ENCODE data around the gene LRRC28. TPM values are rescaled to one million over a fixed set of nuclear protein-coding genes. Genes with fewer than 3 reads are reported as not detected.
A peak's percentile ranks its signal among the peaks of the same experiment; 100 is the strongest.
"Not testable (repeated sequence)": the region's sequence is repeated elsewhere in the genome, so short reads cannot be mapped to it uniquely, and the experiment has no call there.

LRRC28 gene
- polyA plus RNA-seq, 3 donors from 2014 or later = 27.3 to 30.5 (median 27.7) TPM

DNA sequence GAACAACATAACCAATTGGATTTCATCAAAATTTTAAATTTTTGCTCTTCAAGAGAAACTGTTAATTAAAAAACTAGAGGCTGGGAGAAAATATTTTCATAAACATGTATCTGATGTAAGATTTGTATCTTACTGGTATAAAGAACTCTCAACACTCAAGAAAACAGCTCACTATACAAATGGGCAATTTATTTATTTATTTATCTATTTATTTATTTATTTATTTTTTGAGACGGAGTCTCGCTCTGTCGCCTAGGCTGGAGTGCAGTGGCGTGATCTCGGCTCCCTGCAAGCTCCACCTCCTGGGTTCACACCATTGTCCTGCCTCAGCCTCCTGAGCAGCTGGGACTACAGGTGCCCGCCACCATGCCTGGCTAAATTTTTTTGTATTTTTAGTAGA lies 17.1 kb upstream of the LRRC28 start:
- H3K27me3 Mint-ChIP-seq (ENCODE audit: low read depth in 3 of 3); H3K4me1 Mint-ChIP-seq; H3K4me3 Mint-ChIP-seq; H3K27ac Mint-ChIP-seq; H3K9me3 Mint-ChIP-seq; H3K36me3 Mint-ChIP-seq; DNase-seq: not testable (repeated sequence)

DNA sequence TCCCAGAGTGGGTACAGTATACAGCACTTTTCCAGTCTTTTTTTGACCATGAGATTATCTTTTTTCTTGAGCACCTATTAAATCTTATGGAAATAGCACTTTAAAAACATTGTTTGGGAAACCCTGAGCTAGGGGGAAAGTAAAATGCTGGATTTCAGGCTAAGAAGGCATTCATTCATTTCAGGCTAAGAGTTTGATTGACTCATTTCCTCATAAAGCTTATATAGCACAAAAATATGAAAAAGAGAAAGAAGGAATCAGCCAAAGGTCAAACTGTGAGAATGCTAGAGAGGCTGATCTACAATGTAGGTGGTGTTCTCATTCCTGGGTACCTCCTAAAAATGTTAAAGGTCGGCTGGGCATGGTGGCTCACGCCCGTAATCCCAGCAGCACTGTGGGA lies 12.4 kb upstream of the LRRC28 start:
- Mint-ChIP-seq H3K36me3 (no peaks in the 10 kb centered on the region), H3K27me3 (ENCODE audit: low read depth in 3 of 3) (peaks cover 2 to 12% (median 7%) of the 10 kb centered on the region in 3 donors), H3K4me1 (no peaks in the 10 kb centered on the region), H3K4me3 (no peak overlapping the region), H3K9me3 (no peaks in the 10 kb centered on the region), H3K27ac (no peak overlapping the region)
- no peak for DNase-seq

DNA sequence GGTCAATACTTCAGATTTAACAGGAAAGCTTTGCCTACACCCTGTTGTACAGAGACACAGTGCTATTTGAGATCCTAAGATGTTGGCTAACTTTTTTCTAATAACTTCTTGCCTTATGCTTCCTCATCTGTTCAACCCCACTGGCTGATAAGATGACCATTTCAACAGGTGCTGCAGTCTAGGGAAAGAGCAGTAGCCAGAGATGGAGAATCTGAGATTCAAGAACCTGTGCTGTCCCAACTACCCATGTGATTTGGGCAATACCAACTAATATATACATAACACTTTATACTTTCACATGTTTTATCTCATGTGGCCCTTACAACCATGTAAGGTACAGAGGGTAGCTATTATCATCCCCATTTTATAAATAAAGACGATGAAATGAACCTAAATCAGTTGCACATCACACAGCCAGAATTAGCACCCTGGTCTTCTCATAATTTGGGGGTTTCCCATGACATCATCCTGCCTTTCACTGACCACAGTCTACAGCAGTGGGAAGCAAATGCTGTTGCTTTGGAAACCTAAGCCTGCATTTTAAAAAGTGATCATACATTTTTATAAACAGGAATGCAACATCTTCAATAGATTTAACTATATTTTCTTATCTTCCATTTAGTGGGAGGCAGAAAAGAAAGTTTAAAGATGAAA lies 11.6 kb upstream of the LRRC28 start:
- peaks cover 2 to 12% (median 7%) of the 10 kb centered on the region in 3 donors for H3K27me3 Mint-ChIP-seq (ENCODE audit: low read depth in 3 of 3)
- no peaks in the 10 kb centered on the region for H3K4me1 Mint-ChIP-seq
- no peaks in the 10 kb centered on the region for H3K36me3 Mint-ChIP-seq
- no peak overlapping the region for H3K27ac Mint-ChIP-seq
- no peak for DNase-seq
- no peak overlapping the region for H3K4me3 Mint-ChIP-seq
- no peaks in the 10 kb centered on the region for H3K9me3 Mint-ChIP-seq

DNA sequence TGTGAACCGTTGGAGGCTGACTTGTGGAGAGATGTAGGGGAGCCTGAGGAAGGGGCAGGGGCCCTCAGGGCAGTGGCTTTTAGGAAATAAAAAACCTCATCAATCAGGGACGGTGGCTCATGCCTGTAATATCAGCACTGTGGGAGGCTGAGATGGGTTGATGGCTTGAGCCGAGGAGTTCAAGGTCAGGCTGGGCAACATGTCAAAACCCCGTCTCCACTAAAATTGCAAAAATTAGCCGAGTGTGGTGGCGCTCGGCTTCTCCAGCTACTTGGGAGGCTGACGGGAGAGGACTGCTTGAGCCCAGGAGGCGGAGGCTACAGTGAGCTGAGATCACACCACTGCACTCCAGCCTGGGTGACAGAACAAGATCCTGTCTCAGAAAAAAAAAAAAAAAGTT lies 9.5 kb upstream of the LRRC28 start:
- no peaks in the 10 kb centered on the region for H3K9me3 Mint-ChIP-seq
- H3K27me3 Mint-ChIP-seq (ENCODE audit: low read depth in 3 of 3) = peaks cover under 1 to 12% (median 2%) of the 10 kb centered on the region in 3 donors
- H3K27ac Mint-ChIP-seq = no peak overlapping the region
- H3K36me3 Mint-ChIP-seq = no peaks in the 10 kb centered on the region
- no peak for DNase-seq
- H3K4me1 Mint-ChIP-seq = no peaks in the 10 kb centered on the region
- H3K4me3 Mint-ChIP-seq = no peak overlapping the region

DNA sequence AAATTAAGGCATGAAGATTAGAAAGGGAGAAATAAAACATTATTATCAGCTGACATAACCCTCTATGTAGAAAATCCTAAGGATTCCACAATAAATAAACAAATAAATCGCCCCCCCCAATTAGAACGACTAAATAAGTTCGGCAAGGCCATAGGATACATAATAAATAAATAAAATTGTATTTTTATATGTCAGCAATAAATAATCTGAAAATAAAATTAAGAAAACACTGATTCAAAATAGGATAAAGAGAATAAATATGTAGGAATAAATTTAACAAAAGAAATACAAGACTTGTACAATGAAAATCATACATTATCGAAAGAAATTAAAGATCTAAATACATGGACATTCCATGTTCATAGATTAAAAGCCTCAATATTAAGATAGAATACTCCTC lies 7.0 kb upstream of the LRRC28 start:
- no peaks in the 10 kb centered on the region for H3K36me3 Mint-ChIP-seq

GRCh38 chr15:99247062-99247461 lies 4.2 kb upstream of the LRRC28 start:
- Mint-ChIP-seq H3K9me3 (peaks cover 0 to 5% (median 0%) of the 10 kb centered on the region in 6 donors), H3K27me3 (ENCODE audit: low read depth in 3 of 3) (peaks cover 2 to 9% (median 4%) of the 10 kb centered on the region in 3 donors), H3K4me1 (peaks cover 11 to 15% of the 10 kb centered on the region in 2 donors), H3K4me3 (no peak overlapping the region), H3K36me3 (peaks cover 0 to 3% (median 0%) of the 10 kb centered on the region in 3 donors), H3K27ac (no peak overlapping the region)
- DNase-seq = no peak

More for the DNA sequence above, 7.0 kb upstream of the LRRC28 start:
- H3K4me3 Mint-ChIP-seq = no peak overlapping the region
- H3K4me1 Mint-ChIP-seq = no peaks in the 10 kb centered on the region
- H3K9me3 Mint-ChIP-seq = no peaks in the 10 kb centered on the region
- no peak overlapping the region for H3K27ac Mint-ChIP-seq
- H3K27me3 Mint-ChIP-seq (ENCODE audit: low read depth in 3 of 3) = peaks cover 1 to 12% (median 2%) of the 10 kb centered on the region in 3 donors
- DNase-seq = no peak

- H3K4me1 Mint-ChIP-seq = peaks cover 17 to 23% of the 10 kb centered on the region in 2 donors
- peaks cover 0 to 3% (median 0%) of the 10 kb centered on the region in 3 donors for H3K36me3 Mint-ChIP-seq
- no peak overlapping the region for H3K27ac Mint-ChIP-seq
- peaks cover 0 to 5% (median 0%) of the 10 kb centered on the region in 6 donors for H3K9me3 Mint-ChIP-seq
- H3K4me3 Mint-ChIP-seq = no peak overlapping the region
- no peak for DNase-seq
- H3K27me3 Mint-ChIP-seq (ENCODE audit: low read depth in 3 of 3) = peaks cover 2 to 6% (median 4%) of the 10 kb centered on the region in 3 donors
Measured at GRCh38 chr15:99248000-99248715, 3.1 kb upstream of the LRRC28 start.

DNA sequence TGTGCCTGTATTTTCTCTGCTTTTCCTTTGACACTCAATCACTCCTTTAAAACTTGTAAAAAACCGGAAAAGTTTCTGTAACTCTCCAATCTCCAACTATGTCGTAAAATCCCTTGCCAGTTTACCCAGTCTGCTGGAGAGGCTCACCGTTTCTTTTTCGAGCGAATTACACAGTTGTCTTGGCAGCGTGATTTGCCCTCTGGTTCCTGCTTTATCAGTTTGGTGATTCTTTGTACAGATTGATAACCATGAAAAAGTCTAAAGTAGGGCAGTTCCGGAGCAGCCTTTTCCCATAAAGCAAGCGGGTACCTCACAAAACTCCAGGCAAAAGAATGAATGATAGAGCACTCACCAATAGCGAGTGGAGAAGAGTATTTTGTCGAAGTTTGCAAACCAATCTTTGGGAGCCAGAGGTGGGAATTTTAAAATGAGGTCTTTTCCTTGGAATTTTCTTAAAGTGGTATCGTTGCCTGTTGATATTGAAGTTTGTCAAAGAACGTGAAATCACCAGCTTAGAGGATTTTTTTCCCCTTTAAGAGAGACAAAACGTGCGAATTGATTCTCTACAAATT lies 1.9 kb upstream of the LRRC28 start, which contains the start of gene TTC23:
Gene TTC23, minus strand, starts transcription at position 312 of the 572 bp plus-strand sequence. CDS start 20,869 bp downstream, outside the sequence.
- H3K4me1 Mint-ChIP-seq = peaks cover 17 to 23% of the 10 kb centered on the region in 2 donors
- peak within 1 kb of the TSS in 1 of 6 donors; percentile 89 for H3K27ac Mint-ChIP-seq
- peaks cover 0 to 5% (median 0%) of the 10 kb centered on the region in 6 donors for H3K9me3 Mint-ChIP-seq
- peak within 1 kb of the TSS in 3 of 5 donors; percentile 92 to 96 (median 92) for H3K4me3 Mint-ChIP-seq
- no peak for DNase-seq
- peaks cover 2 to 6% (median 4%) of the 10 kb centered on the region in 3 donors for H3K27me3 Mint-ChIP-seq (ENCODE audit: low read depth in 3 of 3)
- H3K36me3 Mint-ChIP-seq = peaks cover 0 to 3% (median 0%) of the 10 kb centered on the region in 3 donors

- Mint-ChIP-seq H3K36me3 (peaks cover 0 to 3% (median 0%) of the 10 kb centered on the region in 3 donors), H3K27me3 (ENCODE audit: low read depth in 3 of 3) (peaks cover 2 to 6% (median 4%) of the 10 kb centered on the region in 3 donors), H3K27ac (no peak overlapping the region), H3K4me3 (peak overlapping the region in 2 of 5 donors; percentile 92 to 96), H3K9me3 (peaks cover 0 to 5% (median 0%) of the 10 kb centered on the region in 6 donors), H3K4me1 (peaks cover 17 to 23% of the 10 kb centered on the region in 2 donors)
- no peak for DNase-seq
Measured at GRCh38 chr15:99250001-99250400, 1.3 kb upstream of the LRRC28 start.

DNA sequence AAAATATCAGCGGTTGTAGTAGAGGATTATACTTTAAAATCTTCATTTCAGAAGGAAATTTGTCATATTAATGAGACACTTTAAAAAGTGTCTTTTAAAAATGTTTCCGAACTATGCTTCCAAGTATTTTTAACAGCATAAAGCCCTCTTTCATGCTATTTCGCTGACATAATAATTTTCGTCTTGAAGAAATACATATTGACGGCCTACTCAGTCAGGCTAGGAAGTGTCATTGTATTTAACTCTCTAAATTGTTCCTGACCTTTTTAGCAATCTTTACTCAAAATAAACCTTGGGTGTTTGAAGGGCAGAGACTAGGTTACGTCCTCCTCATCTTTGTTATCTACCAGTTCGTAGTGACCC lies 806 bp upstream of the LRRC28 start:
- DNase-seq = no peak
- Mint-ChIP-seq H3K9me3 (peaks cover 0 to 5% (median 0%) of the 10 kb centered on the region in 6 donors), H3K36me3 (peaks cover 0 to 3% (median 0%) of the 10 kb centered on the region in 3 donors), H3K27ac (peak overlapping the region; percentile 73 to 91 (median 88)), H3K4me3 (peak overlapping the region; percentile 92 to 98 (median 93)), H3K4me1 (peaks cover 17 to 23% of the 10 kb centered on the region in 2 donors), H3K27me3 (ENCODE audit: low read depth in 3 of 3) (peaks cover 2 to 6% (median 4%) of the 10 kb centered on the region in 3 donors)

DNA sequence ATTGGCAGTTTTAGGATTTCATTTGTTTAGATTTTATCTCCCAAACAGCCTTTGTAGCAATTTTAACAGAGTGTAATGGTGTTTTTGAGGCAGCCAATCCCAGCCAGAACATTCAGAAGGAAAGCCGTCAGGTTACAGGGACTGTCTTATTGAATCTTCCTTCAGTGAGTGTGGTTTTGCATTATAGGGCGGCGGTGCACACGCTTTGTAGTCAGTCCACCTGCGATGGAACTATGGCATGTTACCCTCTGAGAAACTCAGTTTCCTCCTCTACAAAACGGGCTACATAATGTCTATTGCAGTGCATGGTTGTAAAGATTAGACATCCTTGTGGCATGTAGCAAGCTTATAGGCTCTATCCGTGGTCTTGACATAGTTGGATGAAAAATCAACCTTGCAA lies 1.0 kb downstream of the LRRC28 start:
- peak overlapping the region in 2 of 6 donors; percentile 51 to 75 for H3K27ac Mint-ChIP-seq
- peaks cover 0 to 5% (median 0%) of the 10 kb centered on the region in 6 donors for H3K9me3 Mint-ChIP-seq
- H3K27me3 Mint-ChIP-seq (ENCODE audit: low read depth in 3 of 3) = peaks cover 2 to 6% (median 3%) of the 10 kb centered on the region in 3 donors
- H3K4me3 Mint-ChIP-seq = peak overlapping the region; percentile 92 to 98 (median 93)
- peaks cover 19 to 24% of the 10 kb centered on the region in 2 donors for H3K4me1 Mint-ChIP-seq
- no peak for DNase-seq
- H3K36me3 Mint-ChIP-seq = peaks cover 9 to 16% (median 12%) of the 10 kb centered on the region in 3 donors

GRCh38 chr15:99253381-99254090 lies 2.3 kb downstream of the LRRC28 start:
- Mint-ChIP-seq H3K9me3 (peaks cover 0 to 5% (median 0%) of the 10 kb centered on the region in 6 donors), H3K27me3 (ENCODE audit: low read depth in 3 of 3) (peaks cover 2 to 6% (median 3%) of the 10 kb centered on the region in 3 donors), H3K36me3 (peaks cover 18 to 26% (median 24%) of the 10 kb centered on the region in 3 donors), H3K4me1 (peaks cover 21 to 28% of the 10 kb centered on the region in 2 donors), H3K4me3 (no peak overlapping the region), H3K27ac (no peak overlapping the region)
- no peak for DNase-seq

- Mint-ChIP-seq H3K27me3 (ENCODE audit: low read depth in 3 of 3) (no peaks in the 10 kb centered on the region), H3K36me3 (peaks cover 26 to 32% (median 31%) of the 10 kb centered on the region in 3 donors), H3K27ac (no peak overlapping the region), H3K4me3 (no peak overlapping the region), H3K9me3 (no peaks in the 10 kb centered on the region), H3K4me1 (peaks cover 9 to 11% of the 10 kb centered on the region in 2 donors)
- DNase-seq = no peak
Measured at GRCh38 chr15:99257107-99257750, 5.9 kb downstream of the LRRC28 start.
